K562 (cell line): ENCODE results near the gene MRPL10. TPM values are rescaled to one million over a fixed set of nuclear protein-coding genes. Genes with fewer than 3 reads are reported as not detected.

Source experiments
- ATAC-seq: fragments of 200-7000 bp; cut with Tn5 transposase; 3 replicates; pipeline ENCODE4 v1.9.1; 2020; ENCODE audit warnings: moderate library complexity
- BruUV-seq: library from RNA; stranded (reverse); fragments of 400-500 nt; replicated peaks from 2 replicates; lab custom pipeline; 2021; lab: Mats Ljungman, UMichigan
- CTCF ChIA-PET: fragments of 300-600 bp; formaldehyde crosslinking; extraction: SDS; loops from one replicate; lab custom pipeline; 2021; ENCODE audit warnings: low intra/inter-chr PET ratio; lab: Yijun Ruan, JAX
- POLR2A ChIA-PET: fragments of 300-600, 350-650 bp; sonication (Branson Sonifier 250); formaldehyde crosslinking; extraction: SDS; loops from one replicate; lab custom pipeline; 2021; ENCODE audit warnings: antibody characterized with exemption, inconsistent platforms; lab: Yijun Ruan, JAX
- DNase-seq, 4 experiments: peaks; one replicate each; pipeline versions ENCODE4 v3.0.0 to v3.0.0-alpha.2; 2011 to 2018; ENCODE audit warnings: low spot score in 3 of 4, mixed read lengths in 3 of 4; ENCODE audit errors: extremely low read depth in 1 of 4
- FAIRE-seq: peaks from 2 replicates; lab custom pipeline; 2011; peaks lifted over from hg19 to GRCh38; lab: Jason Lieb, UNC
- H2AFZ ChIP-seq: 2 replicates; pipeline ENCODE4 v1.6.0; 2011; ENCODE audit warnings: low read depth, low read length, control low read depth, inconsistent platforms
- H3K27ac ChIP-seq: fragments of 200-600 bp; 3 replicates; pipeline ENCODE4 v1.8.0; 2011; ENCODE audit warnings: low read depth, mild to moderate bottlenecking, control low read depth, inconsistent platforms, low read length, moderate library complexity, mixed read lengths; ENCODE audit errors: extremely low read depth
- H3K27me3 ChIP-seq, 2 experiments: fragments of 300-600 bp in 1 of 2; 2 replicates in 1 of 2; 3 replicates in 1 of 2; pipeline versions ENCODE4 v1.6.0 to v1.8.0; 2011; ENCODE audit warnings: inconsistent platforms in 2 of 2, low read length in 2 of 2, mild to moderate bottlenecking in 1 of 2, mixed read lengths in 1 of 2, moderate library complexity in 1 of 2; ENCODE audit not compliant: control insufficient read depth in 2 of 2, insufficient read depth in 2 of 2
- H3K36me3 ChIP-seq: fragments of 300-600 bp; 3 replicates; pipeline ENCODE4 v1.8.0; 2011; ENCODE audit warnings: mild to moderate bottlenecking, low read length, inconsistent platforms; ENCODE audit not compliant: control insufficient read depth, insufficient read depth
- H3K4me1 ChIP-seq, 2 experiments: fragments of 200-600 bp in 1 of 2; replicated peaks in 1 of 2; 2 replicates in 1 of 2; 3 replicates in 1 of 2; pipeline versions ENCODE4 v1.5.1 to v1.8.0; 2011; ENCODE audit warnings: inconsistent platforms in 2 of 2, low read length in 2 of 2, mild to moderate bottlenecking in 1 of 2, mixed read lengths in 1 of 2, moderate library complexity in 1 of 2; ENCODE audit not compliant: control insufficient read depth in 2 of 2, insufficient read depth in 2 of 2
- H3K4me2 ChIP-seq: 2 replicates; pipeline ENCODE4 v1.6.1; 2011; ENCODE audit warnings: low read length, control low read depth, inconsistent platforms, mixed read lengths; ENCODE audit not compliant: insufficient read depth
- H3K4me3 ChIP-seq: fragments of 200-600 bp; sonication (generic), shearing (Covaris generic); 2 replicates; pipeline ENCODE4 v1.5.1; 2016; ENCODE audit warnings: control low read depth, inconsistent platforms
- H3K79me2 ChIP-seq: fragments of 200-600 bp; 3 replicates; pipeline ENCODE4 v1.8.0; 2011; ENCODE audit warnings: low read length, inconsistent platforms; ENCODE audit not compliant: control insufficient read depth, insufficient read depth
- H3K9ac ChIP-seq, 2 experiments: 2 replicates each; pipeline versions ENCODE4 v1.6.0 to v1.6.1; 2011; ENCODE audit warnings: low read depth in 2 of 2, low read length in 2 of 2, control low read depth in 1 of 2, inconsistent platforms in 1 of 2, mild to moderate bottlenecking in 1 of 2, mixed read lengths in 1 of 2; ENCODE audit not compliant: insufficient read depth in 1 of 2
- H3K9me1 ChIP-seq: one replicate; pipeline ENCODE4 v1.6.0; 2011; ENCODE audit warnings: inconsistent platforms, mild to moderate bottlenecking, low read length, moderate library complexity; ENCODE audit not compliant: control insufficient read depth, insufficient read depth
- H3K9me3 ChIP-seq: replicated peaks from 2 replicates; pipeline ENCODE4 v1.5.1; 2011; ENCODE audit warnings: low read depth, low read length, inconsistent platforms; ENCODE audit not compliant: control insufficient read depth, insufficient read depth
- H4K20me1 ChIP-seq: replicated peaks from 2 replicates; pipeline ENCODE4 v1.6.1; 2011; ENCODE audit warnings: low read length, inconsistent platforms, mixed read lengths; ENCODE audit not compliant: control insufficient read depth, insufficient read depth
- BRD9 ChIP-seq: fragments of 450-650 bp; IDR thresholded peaks from 2 replicates; pipeline ENCODE4 v1.6.1; 2018; ENCODE audit warnings: low read depth; ENCODE audit not compliant: partially characterized antibody
- CHD4 ChIP-seq: fragments of 200-600 bp; sonication (generic); IDR thresholded peaks from 3 replicates; pipeline ENCODE4 v1.6.1; 2012; ENCODE audit warnings: low read depth, mild to moderate bottlenecking, mixed read lengths, low read length, inconsistent platforms; ENCODE audit not compliant: insufficient read depth, insufficient replicate concordance, poor library complexity, severe bottlenecking
- COPS2 ChIP-seq: fragments of 450-650 bp; conservative IDR thresholded peaks from 2 replicates; pipeline ENCODE4 v1.6.1; 2016; ENCODE audit warnings: mild to moderate bottlenecking, moderate library complexity
- CREB3 ChIP-seq: fragments of 450-650 bp; conservative IDR thresholded peaks from 2 replicates; pipeline ENCODE4 v1.6.1; 2016; ENCODE audit warnings: missing genetic modification characterization, low read depth, mild to moderate bottlenecking, missing compliant biosample characterization, moderate library complexity
- CTBP1 ChIP-seq: fragments of 450-650 bp; IDR thresholded peaks from 2 replicates; pipeline ENCODE4 v1.6.1; 2016; ENCODE audit warnings: borderline replicate concordance
- E2F3 ChIP-seq: fragments of 250-450 bp; sonication (Bioruptor Pico); IDR thresholded peaks from 2 replicates; pipeline ENCODE4 v1.4.0; 2020; ENCODE audit warnings: mild to moderate bottlenecking
- EHMT2 ChIP-seq: fragments of 450-650 bp; IDR thresholded peaks from 2 replicates; pipeline ENCODE4 v1.6.1; 2018; ENCODE audit warnings: antibody characterized with exemption
- ESRRA ChIP-seq: fragments of 450-650 bp; IDR thresholded peaks from 2 replicates; pipeline ENCODE4 v1.6.1; 2014; ENCODE audit warnings: low read depth, mild to moderate bottlenecking, moderate library complexity, borderline replicate concordance
- EZH2 ChIP-seq: IDR thresholded peaks from 2 replicates; pipeline ENCODE4 v1.6.1; 2012; ENCODE audit warnings: low read depth, mild to moderate bottlenecking, inconsistent platforms, low read length, borderline replicate concordance
- KLF10 ChIP-seq: fragments of 250-450 bp; sonication (Bioruptor Pico); IDR thresholded peaks from 2 replicates; pipeline ENCODE4 v1.6.1; 2021; ENCODE audit warnings: matching md5 sums
- MCM7 ChIP-seq, 2 experiments: fragments of 450-650 bp; IDR thresholded peaks; 2 replicates each; pipeline ENCODE4 v1.6.1; 2016 to 2018
- PURB ChIP-seq: sonication (generic); formaldehyde crosslinking; IDR thresholded peaks from 2 replicates; pipeline ENCODE4 v1.9.0; 2021; ENCODE audit warnings: low read depth, mild to moderate bottlenecking, missing genetic modification reagents
- WHSC1 ChIP-seq: IDR thresholded peaks from one replicate; pipeline ENCODE4 v1.6.1; 2012; ENCODE audit warnings: low read length, control low read depth, inconsistent platforms
- ZBTB34 ChIP-seq: fragments of 250-450 bp; sonication (Bioruptor Pico); IDR thresholded peaks from 2 replicates; pipeline ENCODE4 v1.8.0; 2021; ENCODE audit warnings: mild to moderate bottlenecking, moderate library complexity
- ZBTB7A ChIP-seq: IDR thresholded peaks from 2 replicates; pipeline ENCODE4 v1.6.1; 2011; ENCODE audit warnings: low read depth, mild to moderate bottlenecking, low read length, moderate library complexity, borderline replicate concordance; ENCODE audit not compliant: control insufficient read depth
- ZEB2 ChIP-seq: fragments of 450-650 bp; IDR thresholded peaks from 2 replicates; pipeline ENCODE4 v1.6.1; 2016
- ZNF830 ChIP-seq: fragments of 250-450 bp; sonication (Bioruptor Pico); IDR thresholded peaks from 2 replicates; pipeline ENCODE4 v1.5.0; 2021; ENCODE audit warnings: mild to moderate bottlenecking
- WGBS: fragments of 100-300 bp; shearing (Covaris generic); methylation state at CpG from one replicate; pipeline ENCODE4 v1.1.6; 2016; ENCODE audit warnings: low coverage, mixed read lengths; ENCODE audit not compliant: insufficient coverage; ENCODE audit errors: missing lambda C conversion rate; 5-methylcytosine and 5-hydroxymethylcytosine counted together
- in situ Hi-C: fragments of 300-500 bp; cut with MboI; formaldehyde crosslinking; loops from 4 replicates; pipeline ENCODE4 v1.15.0; 2018; ENCODE audit warnings: inconsistent platforms, mixed read lengths
- intact Hi-C: fragments of 100-400 bp; cut with micrococcal nuclease; formaldehyde crosslinking; loops from 2 replicates; pipeline ENCODE4 v1.14.2; 2022
- polyA plus RNA-seq, 8 experiments: library from polyadenylated mRNA; depleted of rRNA in 4 of 8; stranded (reverse) in 5 of 8; unstranded in 3 of 8; fragments of >200 nt; fragmentation: Nextera tagmentation in 2 of 8; fragmentation: Illumina TruSeq in 1 of 8; extraction: Ambion mirVana in 2 of 8; extraction: Trizol in 1 of 8; gene quantifications; 2 replicates each; pipeline versions ENCODE4 v1.2.1 to v1.2.3, GENCODE V29; 2011 to 2014; ENCODE audit warnings: inconsistent platforms in 1 of 8, missing spikeins in 1 of 8
- total RNA-seq, 7 experiments: library from RNA; depleted of rRNA in 6 of 7; stranded (reverse); fragments of >200 nt in 6 of 7; fragmentation: Illumina TruSeq in 2 of 7; extraction: Trizol in 2 of 7; gene quantifications; 2 replicates each; pipeline versions ENCODE4 v1.2.1 to v1.2.3, GENCODE V29; 2011 to 2021; ENCODE audit warnings: low replicate concordance in 1 of 7
- TF ChIP-seq, protein P1 (sequence below), 3 experiments: IDR thresholded peaks in 2 of 3; conservative IDR thresholded peaks in 1 of 3; 2 replicates each; pipeline ENCODE4 v1.5.1; 2011 to 2012; ENCODE audit warnings: low read length in 3 of 3, mild to moderate bottlenecking in 3 of 3, control low read depth in 2 of 3, improper control_type of control experiment in 1 of 3, inconsistent platforms in 1 of 3, low read depth in 1 of 3, mixed read lengths in 1 of 3, moderate library complexity in 1 of 3; ENCODE audit not compliant: insufficient read depth in 2 of 3

Gene MRPL10
- total and polyA plus RNA-seq, 9 of the 15 experiments (the other 6 are each of a cell fraction or from before 2014, with no cell fraction given), result 27.8 to 105 (median 67.3) TPM

- Histone ChIP-seq H3K4me3 (no peak overlapping the region), H3K79me2 (peaks cover 18% of the 10 kb centered on the region), H3K4me2 (no peak overlapping the region), H2AFZ (no peak overlapping the region), H3K27ac (no peak overlapping the region), H3K9me3 (no peaks in the 10 kb centered on the region), H3K9me1 (no peaks in the 10 kb centered on the region), H3K4me1 (peaks cover 35 to 61% of the 10 kb centered on the region in 2 experiments), H3K36me3 (no peaks in the 10 kb centered on the region; the same call in 2 of the 3 replicates), H3K9ac (no peak overlapping the region), H4K20me1 (no peaks in the 10 kb centered on the region), H3K27me3 (no peaks in the 10 kb centered on the region)
- no peak for DNase-seq
- POLR2A ChIA-PET, result interaction anchor here (0.7 to 2.4 kb wide), 6 partner anchors 10 to 48 kb away, joined by 3 to 11 read pairs (median 3); partner anchors contain the start of gene SP2
- ATAC-seq, result no peak
- no TSS peak for BruUV-seq
- WGBS, result 76% methylated on average over 48 of the region's 71 CpGs
- in situ Hi-C loops, result no loop called here
- no peak for FAIRE-seq
- CTCF ChIA-PET, result interaction anchor here (0.6 to 1.6 kb wide), 2 partner anchors 42 to 796 kb away, joined by 3 to 4 read pairs; no protein-coding TSS in a partner anchor
- intact Hi-C loops, result loop anchor here (10.0 kb wide), 1 partner anchor 287 kb away; no protein-coding TSS in a partner anchor
- no peak for TF ChIP-seq COPS2
- no peak for TF ChIP-seq ZNF830
- TF ChIP-seq PURB, result no peak
- no peak for TF ChIP-seq WHSC1
- no peak for TF ChIP-seq EZH2
- TF ChIP-seq ZBTB34 (CRISPR knock-in tag), result no peak
- TF ChIP-seq BRD9, result no peak
- TF ChIP-seq E2F3 (CRISPR knock-in tag), result no peak
- TF ChIP-seq ZBTB7A, result peak; percentile 60; the same call in 1 of the 2 replicates
- no peak for TF ChIP-seq CHD4
- TF ChIP-seq MCM7 (IDR thresholded peaks at IDR 0.05), result no peak
- TF ChIP-seq KLF10, result no peak
- TF ChIP-seq, protein P1, sequence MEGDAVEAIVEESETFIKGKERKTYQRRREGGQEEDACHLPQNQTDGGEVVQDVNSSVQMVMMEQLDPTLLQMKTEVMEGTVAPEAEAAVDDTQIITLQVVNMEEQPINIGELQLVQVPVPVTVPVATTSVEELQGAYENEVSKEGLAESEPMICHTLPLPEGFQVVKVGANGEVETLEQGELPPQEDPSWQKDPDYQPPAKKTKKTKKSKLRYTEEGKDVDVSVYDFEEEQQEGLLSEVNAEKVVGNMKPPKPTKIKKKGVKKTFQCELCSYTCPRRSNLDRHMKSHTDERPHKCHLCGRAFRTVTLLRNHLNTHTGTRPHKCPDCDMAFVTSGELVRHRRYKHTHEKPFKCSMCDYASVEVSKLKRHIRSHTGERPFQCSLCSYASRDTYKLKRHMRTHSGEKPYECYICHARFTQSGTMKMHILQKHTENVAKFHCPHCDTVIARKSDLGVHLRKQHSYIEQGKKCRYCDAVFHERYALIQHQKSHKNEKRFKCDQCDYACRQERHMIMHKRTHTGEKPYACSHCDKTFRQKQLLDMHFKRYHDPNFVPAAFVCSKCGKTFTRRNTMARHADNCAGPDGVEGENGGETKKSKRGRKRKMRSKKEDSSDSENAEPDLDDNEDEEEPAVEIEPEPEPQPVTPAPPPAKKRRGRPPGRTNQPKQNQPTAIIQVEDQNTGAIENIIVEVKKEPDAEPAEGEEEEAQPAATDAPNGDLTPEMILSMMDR (IDR thresholded peaks at IDR 0.05 in 2 of 3, conservative IDR thresholded peaks at IDR 0.05 in 1 of 3; ENCODE audit: insufficient read depth in 2 of 3, low read depth in 1 of 3, low read length in 3 of 3), result peak; percentile 27 to 58 (median 31); a peak in 4 of 6 replicates
- TF ChIP-seq EHMT2, result no peak
- TF ChIP-seq CREB3 (tag), result no peak
- TF ChIP-seq CTBP1, result 0 out of 2 replicates have a peak, but pooled peaks have one; percentile 23
- 0 out of 2 replicates have a peak, but pooled peaks have one; percentile 69 for TF ChIP-seq ZEB2
- no peak for TF ChIP-seq ESRRA
Observed at GRCh38 chr17:47847341-47848197, 16.2 kb upstream of the MRPL10 start.
